GM12892 (cell line): Measurements from ENCODE around the gene SLC47A2.

Experiments used
- DNase-seq: peaks from one replicate; pipeline ENCODE4 v3.0.0; 2011; ENCODE audit not compliant: insufficient read length
- FAIRE-seq: peaks from 2 replicates; lab custom pipeline; 2011; peaks lifted over from hg19 to GRCh38; lab: Jason Lieb, UNC
- POLR2A ChIP-seq: IDR thresholded peaks from 2 replicates; pipeline ENCODE4 v1.6.1; 2011; ENCODE audit warnings: low read depth, low read length, control low read depth
- POLR2AphosphoS5 ChIP-seq: IDR thresholded peaks from 2 replicates; pipeline ENCODE4 v1.6.1; 2011; ENCODE audit warnings: low read depth, low read length, control low read depth
- TAF1 ChIP-seq: IDR thresholded peaks from 2 replicates; pipeline ENCODE4 v1.6.1; 2011; ENCODE audit warnings: low read depth, mild to moderate bottlenecking, control low read depth, low read length, borderline replicate concordance

The SLC47A2 gene

GRCh38 chr17:19641687-19642372, 74.6 kb downstream of the SLC47A2 start:
- no peak for DNase-seq
- no peak for FAIRE-seq
- TF ChIP-seq TAF1 = no peak
- no peak for TF ChIP-seq POLR2A
- TF ChIP-seq POLR2AphosphoS5 = no peak

GRCh38 chr17:19631905-19632304, 84.5 kb downstream of the SLC47A2 start:
- DNase-seq (no peak), FAIRE-seq (no peak)
- no peak for TF ChIP-seq TAF1
- TF ChIP-seq POLR2A = no peak
- no peak for TF ChIP-seq POLR2AphosphoS5

- DNase-seq (no peak), FAIRE-seq (no peak)
- TF ChIP-seq TAF1 (no peak), POLR2A (no peak), POLR2AphosphoS5 (no peak)
These were observed 85.7 kb downstream of the SLC47A2 start for GRCh38 chr17:19630661-19631060.

- no peak for FAIRE-seq
- DNase-seq = no peak
- TF ChIP-seq POLR2A = no peak
- TF ChIP-seq POLR2AphosphoS5 = no peak
- no peak for TF ChIP-seq TAF1
These were observed 86.3 kb downstream of the SLC47A2 start for GRCh38 chr17:19630035-19630434.

- FAIRE-seq (no peak), DNase-seq (no peak)
- TF ChIP-seq TAF1 (no peak), POLR2A (no peak)
These were observed 86.9 kb downstream of the SLC47A2 start for GRCh38 chr17:19629449-19629848.
